HUES64 (cell line): Measurements from ENCODE around the gene KIF19.

Source experiments
- H3K27ac ChIP-seq: 2 replicates; pipeline ENCODE4 v1.7.0; 2013; ENCODE audit warnings: low read depth, low read length, inconsistent platforms
- H3K27me3 ChIP-seq: 2 replicates; pipeline ENCODE4 v1.6.1; 2013; ENCODE audit warnings: mild to moderate bottlenecking, low read length; ENCODE audit not compliant: insufficient read depth
- H3K36me3 ChIP-seq: 2 replicates; pipeline ENCODE4 v1.6.1; 2013; ENCODE audit warnings: mild to moderate bottlenecking, low read length; ENCODE audit not compliant: insufficient read depth
- H3K4me1 ChIP-seq: 2 replicates; pipeline ENCODE4 v1.6.1; 2013; ENCODE audit warnings: mild to moderate bottlenecking, low read length, moderate library complexity; ENCODE audit not compliant: insufficient read depth
- H3K4me3 ChIP-seq: 2 replicates; pipeline ENCODE4 v1.5.1; 2013; ENCODE audit warnings: mild to moderate bottlenecking, low read length, moderate library complexity
- H3K9ac ChIP-seq: 2 replicates; pipeline ENCODE4 v1.6.1; 2013; ENCODE audit warnings: mild to moderate bottlenecking, low read depth, low read length
- H3K9me3 ChIP-seq: 2 replicates; pipeline ENCODE4 v1.6.1; 2013; ENCODE audit warnings: low read depth, low read length; ENCODE audit not compliant: insufficient read depth
- WGBS: fragments of 150-250, 120-280 bp; methylation state at CpG from one replicate; pipeline ENCODE4 v1.1.7; 2013; ENCODE audit warnings: missing lambda C conversion rate; 5-methylcytosine and 5-hydroxymethylcytosine counted together

KIF19 gene

GRCh38 chr17:74368341-74369081 lies 42.5 kb downstream of the KIF19 start:
- 61% methylated on average over 14 of the region's 14 CpGs for WGBS

GRCh38 chr17:74369221-74369620 lies 43.2 kb downstream of the KIF19 start:
- H3K27ac ChIP-seq: no peak overlapping the region
- no peaks in the 10 kb centered on the region for H3K9me3 ChIP-seq
- no peak overlapping the region for H3K4me3 ChIP-seq
- H3K36me3 ChIP-seq: no peaks in the 10 kb centered on the region
- WGBS: 52% methylated on average over 10 of the region's 10 CpGs
- no peak overlapping the region for H3K9ac ChIP-seq
- H3K27me3 ChIP-seq: no peaks in the 10 kb centered on the region
- H3K4me1 ChIP-seq: no peaks in the 10 kb centered on the region

More at GRCh38 chr17:74368341-74369081, 42.5 kb downstream of the KIF19 start:
- H3K36me3 ChIP-seq: no peaks in the 10 kb centered on the region
- no peaks in the 10 kb centered on the region for H3K4me1 ChIP-seq
- no peak overlapping the region for H3K27ac ChIP-seq
- H3K27me3 ChIP-seq: no peaks in the 10 kb centered on the region
- no peak overlapping the region for H3K9ac ChIP-seq
- no peak overlapping the region for H3K4me3 ChIP-seq
- no peaks in the 10 kb centered on the region for H3K9me3 ChIP-seq

DNA sequence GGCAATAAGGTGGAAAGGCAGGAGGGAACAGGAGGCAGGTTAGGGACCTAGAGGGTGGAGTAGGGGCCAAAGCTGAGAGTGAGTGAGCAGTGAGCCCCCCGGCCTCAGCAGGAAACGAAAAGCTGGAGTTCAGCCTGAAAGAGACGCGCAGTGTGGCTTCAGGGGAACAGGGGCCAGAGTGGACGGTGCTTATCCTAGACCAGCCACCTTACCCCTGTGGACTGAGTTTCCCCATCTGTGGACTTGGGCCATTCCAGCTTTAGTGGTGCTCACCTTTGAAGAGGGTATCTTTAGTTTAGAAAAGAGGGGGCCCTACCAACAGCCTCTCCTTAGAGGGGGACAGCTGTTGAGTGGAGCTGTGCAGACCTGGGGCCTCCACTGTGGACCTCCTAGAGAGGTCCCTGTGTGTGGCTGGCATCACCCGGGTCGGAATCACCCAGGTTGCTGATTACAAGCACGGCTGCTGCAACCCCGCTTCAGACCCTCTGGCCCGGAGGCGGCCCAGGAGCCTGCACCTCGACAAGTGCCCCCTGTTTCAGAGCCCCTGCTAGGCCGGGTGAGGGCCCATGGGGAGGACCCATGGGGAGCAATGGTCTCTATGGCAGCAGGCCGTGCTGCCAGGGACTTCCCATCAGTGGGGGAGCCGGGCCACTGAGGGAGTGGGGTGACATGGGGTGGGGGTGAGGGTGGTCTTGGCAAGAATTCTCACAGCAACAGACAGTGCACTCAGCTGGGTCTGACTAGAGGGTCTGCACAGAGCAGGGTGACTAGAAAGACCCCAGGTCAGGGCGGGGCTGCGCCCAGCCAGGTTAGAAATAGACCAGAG lies 43.9 kb downstream of the KIF19 start:
- H3K9ac ChIP-seq: no peak overlapping the region
- H3K4me3 ChIP-seq: no peak overlapping the region
- H3K4me1 ChIP-seq: no peaks in the 10 kb centered on the region
- no peaks in the 10 kb centered on the region for H3K36me3 ChIP-seq
- H3K27me3 ChIP-seq: no peaks in the 10 kb centered on the region
- H3K9me3 ChIP-seq: no peaks in the 10 kb centered on the region
- no peak overlapping the region for H3K27ac ChIP-seq
- WGBS: 93% methylated on average over 17 of the region's 17 CpGs

DNA sequence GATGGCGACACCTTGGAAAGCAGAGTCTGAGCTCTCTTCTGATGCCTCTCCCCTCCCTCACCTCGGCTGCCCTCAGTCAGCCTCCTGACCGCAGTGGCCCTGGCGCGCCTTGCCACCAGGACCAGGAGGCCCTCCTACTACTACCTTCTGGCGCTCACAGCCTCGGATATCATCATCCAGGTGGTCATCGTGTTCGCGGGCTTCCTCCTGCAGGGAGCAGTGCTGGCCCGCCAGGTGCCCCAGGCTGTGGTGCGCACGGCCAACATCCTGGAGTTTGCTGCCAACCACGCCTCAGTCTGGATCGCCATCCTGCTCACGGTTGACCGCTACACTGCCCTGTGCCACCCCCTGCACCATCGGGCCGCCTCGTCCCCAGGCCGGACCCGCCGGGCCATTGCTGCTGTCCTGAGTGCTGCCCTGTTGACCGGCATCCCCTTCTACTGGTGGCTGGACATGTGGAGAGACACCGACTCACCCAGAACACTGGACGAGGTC lies 45.7 kb downstream of the KIF19 start:
- no peak overlapping the region for H3K27ac ChIP-seq
- no peaks in the 10 kb centered on the region for H3K4me1 ChIP-seq
- WGBS: 96% methylated on average over 26 of the region's 26 CpGs
- H3K36me3 ChIP-seq: no peaks in the 10 kb centered on the region
- no peaks in the 10 kb centered on the region for H3K9me3 ChIP-seq
- no peak overlapping the region for H3K4me3 ChIP-seq
- H3K27me3 ChIP-seq: no peaks in the 10 kb centered on the region
- no peak overlapping the region for H3K9ac ChIP-seq

- no peaks in the 10 kb centered on the region for H3K27me3 ChIP-seq
- no peaks in the 10 kb centered on the region for H3K9me3 ChIP-seq
- no peak overlapping the region for H3K27ac ChIP-seq
- no peaks in the 10 kb centered on the region for H3K36me3 ChIP-seq
- H3K4me3 ChIP-seq: no peak overlapping the region
- H3K9ac ChIP-seq: no peak overlapping the region
- no peaks in the 10 kb centered on the region for H3K4me1 ChIP-seq
- WGBS: 93% methylated on average over 9 of the region's 9 CpGs
Observed at GRCh38 chr17:74372426-74372825, 46.4 kb downstream of the KIF19 start.

GRCh38 chr17:74373838-74374606 lies 48.0 kb downstream of the KIF19 start:
- Histone ChIP-seq H3K9ac (no peak overlapping the region), H3K27ac (no peak overlapping the region)
- WGBS: 86% methylated on average over 15 of the region's 15 CpGs

DNA sequence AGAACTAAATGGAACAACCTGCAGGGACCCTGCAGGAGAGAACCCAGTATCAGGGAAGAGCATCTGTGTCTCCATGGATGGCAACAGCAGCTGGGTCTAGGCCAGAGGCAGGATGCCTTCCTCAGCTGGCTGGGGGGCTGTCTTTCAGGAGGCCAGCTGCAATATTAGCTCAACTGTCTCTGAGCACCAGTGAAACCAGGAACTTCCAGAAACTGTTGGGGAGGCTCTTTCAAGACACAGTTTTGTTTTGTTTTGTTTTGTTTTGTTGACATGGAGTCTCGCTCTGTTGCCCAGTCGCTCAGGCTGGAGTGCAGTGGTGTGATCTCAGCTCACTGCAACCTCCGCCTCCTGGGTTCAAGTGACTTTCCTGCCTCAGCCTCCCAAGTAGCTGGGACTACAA lies 48.8 kb downstream of the KIF19 start:
- Histone ChIP-seq H3K27ac (no peak overlapping the region), H3K36me3 (no peaks in the 10 kb centered on the region), H3K4me3 (no peak overlapping the region), H3K27me3 (no peaks in the 10 kb centered on the region), H3K4me1 (no peaks in the 10 kb centered on the region), H3K9ac (no peak overlapping the region), H3K9me3 (no peaks in the 10 kb centered on the region)
- WGBS: 88% methylated on average over 3 of the region's 3 CpGs

More at GRCh38 chr17:74373838-74374606, 48.0 kb downstream of the KIF19 start:
- H3K36me3 ChIP-seq: no peaks in the 10 kb centered on the region
- no peaks in the 10 kb centered on the region for H3K4me1 ChIP-seq
- no peaks in the 10 kb centered on the region for H3K9me3 ChIP-seq
- H3K27me3 ChIP-seq: no peaks in the 10 kb centered on the region
- no peak overlapping the region for H3K4me3 ChIP-seq

DNA sequence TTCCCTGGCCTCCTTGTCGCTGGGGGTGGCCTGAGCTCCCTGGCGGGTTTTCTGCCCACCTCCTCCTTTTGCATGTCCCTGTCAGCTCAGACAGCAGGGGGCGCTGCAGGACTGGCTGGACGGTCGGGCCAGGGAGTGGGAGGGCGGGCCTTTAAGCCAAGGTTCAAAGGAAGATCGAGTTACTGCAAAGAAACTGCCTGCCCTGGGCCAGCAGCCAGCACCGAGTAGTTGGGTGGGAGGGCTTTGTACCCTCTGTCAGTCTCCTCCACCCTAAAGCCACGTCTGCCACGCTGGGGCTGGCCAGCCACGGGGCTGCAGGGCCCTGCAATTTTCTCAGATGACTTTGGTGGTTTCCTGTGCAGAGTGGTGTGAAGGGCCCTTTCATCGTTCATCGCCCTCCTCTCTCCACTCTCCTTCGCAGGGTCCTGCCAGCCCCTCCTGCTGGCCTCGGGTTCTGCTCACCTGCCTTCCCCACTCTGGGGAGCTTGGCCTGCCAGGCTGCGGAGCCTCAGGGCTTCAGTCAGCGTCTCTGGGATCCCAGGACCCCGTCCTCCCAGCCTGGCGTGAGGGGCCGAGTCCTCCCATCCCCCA lies 53.6 kb downstream of the KIF19 start:
- no peaks in the 10 kb centered on the region for H3K9me3 ChIP-seq
- H3K4me3 ChIP-seq: peak overlapping the region; percentile 39
- no peaks in the 10 kb centered on the region for H3K27me3 ChIP-seq
- WGBS: 28% methylated on average over 19 of the region's 20 CpGs
- H3K27ac ChIP-seq: no peak overlapping the region
- no peak overlapping the region for H3K9ac ChIP-seq
- H3K4me1 ChIP-seq: peaks cover 5% of the 10 kb centered on the region; the same call in 1 of the 2 replicates
- H3K36me3 ChIP-seq: no peaks in the 10 kb centered on the region

- H3K9ac ChIP-seq: no peak overlapping the region
- no peaks in the 10 kb centered on the region for H3K9me3 ChIP-seq
- H3K4me3 ChIP-seq: peak overlapping the region; percentile 39; the same call in 1 of the 2 replicates
- no peak overlapping the region for H3K27ac ChIP-seq
- no peaks in the 10 kb centered on the region for H3K36me3 ChIP-seq
- H3K4me1 ChIP-seq: peaks cover 5% of the 10 kb centered on the region; the same call in 1 of the 2 replicates
- WGBS: 74% methylated on average over 16 of the region's 17 CpGs
- H3K27me3 ChIP-seq: no peaks in the 10 kb centered on the region
Observed at GRCh38 chr17:74380086-74380958, 54.3 kb downstream of the KIF19 start.
